Large intestine (tissue), 3 donors: Measurements from ENCODE around the gene ACTG2. TPM values are rescaled to one million over a fixed set of nuclear protein-coding genes. Genes with fewer than 3 reads are reported as not detected.

Source experiments
- DNase-seq, 2 donors: peaks; one replicate each; pipeline versions ENCODE4 v3.0.0 to v3.0.0-alpha.2; 2013
- H3K27ac ChIP-seq: one replicate; pipeline ENCODE4 v1.5.1; 2013; ENCODE audit warnings: low read length
- H3K27me3 ChIP-seq: 2 replicates; pipeline ENCODE4 v1.6.1; 2013; ENCODE audit warnings: low read length; ENCODE audit not compliant: control insufficient read depth, insufficient read depth
- H3K36me3 ChIP-seq: 2 replicates; pipeline ENCODE4 v1.6.1; 2013; ENCODE audit warnings: low read length; ENCODE audit not compliant: control insufficient read depth, insufficient read depth
- H3K4me1 ChIP-seq: one replicate; pipeline ENCODE4 v1.6.1; 2013; ENCODE audit warnings: low read length; ENCODE audit not compliant: control insufficient read depth, insufficient read depth
- H3K4me3 ChIP-seq: one replicate; pipeline ENCODE4 v1.5.1; 2013; ENCODE audit warnings: low read length
- H3K9me3 ChIP-seq: one replicate; pipeline ENCODE4 v1.6.1; 2013; ENCODE audit warnings: mild to moderate bottlenecking, low read depth, low read length, moderate library complexity; ENCODE audit not compliant: control insufficient read depth
- WGBS: methylation state at CpG from one replicate; pipeline ENCODE4 v1.1.5; 2013; ENCODE audit warnings: low lambda C conversion rate; ENCODE audit not compliant: insufficient coverage; 5-methylcytosine and 5-hydroxymethylcytosine counted together
- polyA plus RNA-seq: library from polyadenylated mRNA; unstranded; fragments of 120-200 nt; gene quantifications from one replicate; pipeline ENCODE4 v1.2.1, GENCODE V29; 2013

Gene ACTG2
- polyA plus RNA-seq, 1 donor, result 913 TPM

GRCh38 chr2:73920577-73921545, 28.1 kb downstream of the ACTG2 start:
- peak; percentile 24 to 30 for DNase-seq
- Histone ChIP-seq H3K27ac (no peak overlapping the region), H3K4me1 (no peaks in the 10 kb centered on the region), H3K4me3 (no peak overlapping the region), H3K36me3 (no peaks in the 10 kb centered on the region), H3K9me3 (no peaks in the 10 kb centered on the region), H3K27me3 (no peaks in the 10 kb centered on the region)
- no CpG with 5 or more reads among the region's 12 CpGs for WGBS

- no peak overlapping the region for H3K4me3 ChIP-seq
- no CpG with 5 or more reads among the region's 9 CpGs for WGBS
Measured at GRCh38 chr2:73921581-73921980, 28.8 kb downstream of the ACTG2 start.

GRCh38 chr2:73922681-73923080, 29.9 kb downstream of the ACTG2 start:
- Histone ChIP-seq H3K9me3 (no peaks in the 10 kb centered on the region), H3K36me3 (no peaks in the 10 kb centered on the region), H3K4me1 (no peaks in the 10 kb centered on the region), H3K27me3 (no peaks in the 10 kb centered on the region), H3K4me3 (no peak overlapping the region), H3K27ac (no peak overlapping the region)
- WGBS, result 100% methylated on average over 1 of the region's 5 CpGs
- DNase-seq, result no peak

More at GRCh38 chr2:73921581-73921980, 28.8 kb downstream of the ACTG2 start:
- H3K36me3 ChIP-seq, result no peaks in the 10 kb centered on the region
- no peaks in the 10 kb centered on the region for H3K4me1 ChIP-seq
- no peak overlapping the region for H3K27ac ChIP-seq
- DNase-seq, result no peak
- no peaks in the 10 kb centered on the region for H3K9me3 ChIP-seq
- H3K27me3 ChIP-seq, result no peaks in the 10 kb centered on the region

- H3K4me3 ChIP-seq, result no peak overlapping the region
- H3K27me3 ChIP-seq, result no peaks in the 10 kb centered on the region
- 67% methylated on average over 1 of the region's 7 CpGs for WGBS
- no peak for DNase-seq
- H3K9me3 ChIP-seq, result no peaks in the 10 kb centered on the region
- no peaks in the 10 kb centered on the region for H3K4me1 ChIP-seq
- H3K36me3 ChIP-seq, result no peaks in the 10 kb centered on the region
- peak overlapping the region; percentile 95 for H3K27ac ChIP-seq
Measured at GRCh38 chr2:73925033-73925704, 32.4 kb downstream of the ACTG2 start.

GRCh38 chr2:73925853-73926492, 33.2 kb downstream of the ACTG2 start:
- Histone ChIP-seq H3K36me3 (no peaks in the 10 kb centered on the region), H3K4me1 (no peaks in the 10 kb centered on the region), H3K27me3 (no peaks in the 10 kb centered on the region), H3K9me3 (no peaks in the 10 kb centered on the region), H3K27ac (peak overlapping the region; percentile 95), H3K4me3 (peak overlapping the region; percentile 92)
- WGBS, result 57% methylated on average over 3 of the region's 13 CpGs
- peak; percentile 79 to 88 for DNase-seq

GRCh38 chr2:73926493-73927327, 33.9 kb downstream of the ACTG2 start, which contains the start of gene DGUOK:
Gene DGUOK, plus strand, starts transcription at chr2:73926880. Its CDS starts 31 bp downstream, at chr2:73926911.
- WGBS, result 0% methylated on average over 1 of the region's 50 CpGs
- Histone ChIP-seq H3K27me3 (no peaks in the 10 kb centered on the region), H3K9me3 (no peaks in the 10 kb centered on the region), H3K27ac (peak within 1 kb of the TSS; percentile 95), H3K4me3 (peak within 1 kb of the TSS; percentile 92), H3K36me3 (peaks cover 2% of the 10 kb centered on the region), H3K4me1 (no peaks in the 10 kb centered on the region)
- peak; percentile 99 for DNase-seq

- Histone ChIP-seq H3K4me1 (no peaks in the 10 kb centered on the region), H3K4me3 (peak overlapping the region; percentile 92), H3K27me3 (no peaks in the 10 kb centered on the region), H3K9me3 (no peaks in the 10 kb centered on the region), H3K27ac (peak overlapping the region; percentile 95), H3K36me3 (peaks cover 7% of the 10 kb centered on the region)
- no peak for DNase-seq
- 33% methylated on average over 3 of the region's 6 CpGs for WGBS
Measured at GRCh38 chr2:73927344-73927743, 34.5 kb downstream of the ACTG2 start.

- H3K4me1 ChIP-seq, result no peaks in the 10 kb centered on the region
- no peaks in the 10 kb centered on the region for H3K9me3 ChIP-seq
- no peak overlapping the region for H3K27ac ChIP-seq
- no peak for DNase-seq
- H3K36me3 ChIP-seq, result peaks cover 10% of the 10 kb centered on the region
- WGBS, result 100% methylated on average over 1 of the region's 2 CpGs
- no peak overlapping the region for H3K4me3 ChIP-seq
- no peaks in the 10 kb centered on the region for H3K27me3 ChIP-seq
Measured at GRCh38 chr2:73928963-73929347, 36.1 kb downstream of the ACTG2 start.

- no peaks in the 10 kb centered on the region for H3K9me3 ChIP-seq
- H3K27me3 ChIP-seq, result no peaks in the 10 kb centered on the region
- no peaks in the 10 kb centered on the region for H3K4me1 ChIP-seq
- no peak overlapping the region for H3K4me3 ChIP-seq
- no peak overlapping the region for H3K27ac ChIP-seq
- no CpG with 5 or more reads among the region's 2 CpGs for WGBS
- DNase-seq, result no peak
- H3K36me3 ChIP-seq, result peaks cover 15% of the 10 kb centered on the region
Measured at GRCh38 chr2:73930386-73930785, 37.6 kb downstream of the ACTG2 start.
